Karpas-422 (cell line): ENCODE results near the gene ERCC2. TPM values are rescaled to one million over a fixed set of nuclear protein-coding genes. Genes with fewer than 3 reads are reported as not detected.

Experiments
- DNase-seq: peaks from one replicate; pipeline ENCODE4 v3.0.0-alpha.2; 2015
- H2AFZ ChIP-seq: fragments of 200-600 bp; sonication (generic); 2 replicates; pipeline ENCODE4 v1.6.1; 2014; ENCODE audit warnings: antibody characterized with exemption, low read length, mixed read lengths
- H3K27ac ChIP-seq: fragments of 200-600 bp; sonication (generic); 2 replicates; pipeline ENCODE4 v1.5.1; 2014; ENCODE audit warnings: mild to moderate bottlenecking, low read length, moderate library complexity
- H3K27me3 ChIP-seq: fragments of 200-600 bp; sonication (generic); 2 replicates; pipeline ENCODE4 v1.6.1; 2014; ENCODE audit warnings: low read length, mixed read lengths
- H3K36me3 ChIP-seq: fragments of 200-600 bp; sonication (generic); 2 replicates; pipeline ENCODE4 v1.6.1; 2014; ENCODE audit warnings: low read length, mixed read lengths; ENCODE audit not compliant: insufficient read depth
- H3K4me1 ChIP-seq: fragments of 200-600 bp; sonication (generic); 2 replicates; pipeline ENCODE4 v1.6.1; 2014; ENCODE audit warnings: mild to moderate bottlenecking, low read length, mixed read lengths
- H3K4me2 ChIP-seq: fragments of 200-600 bp; sonication (generic); 2 replicates; pipeline ENCODE4 v1.6.1; 2014; ENCODE audit warnings: low read length, low read depth, mild to moderate bottlenecking; ENCODE audit not compliant: poor library complexity, severe bottlenecking
- H3K4me3 ChIP-seq: fragments of 200-600 bp; sonication (generic); 2 replicates; pipeline ENCODE4 v1.5.1; 2014; ENCODE audit warnings: mild to moderate bottlenecking, antibody characterized with exemption, low read length, mixed read lengths
- H3K79me2 ChIP-seq: fragments of 200-600 bp; sonication (generic); 2 replicates; pipeline ENCODE4 v1.6.1; 2014; ENCODE audit warnings: mild to moderate bottlenecking, low read length, mixed read lengths
- H3K9ac ChIP-seq: fragments of 200-600 bp; sonication (generic); 2 replicates; pipeline ENCODE4 v1.6.0; 2014; ENCODE audit warnings: low read length
- H3K9me2 ChIP-seq: fragments of 200-600 bp; sonication (generic), shearing (Covaris generic); replicated peaks from 2 replicates; pipeline ENCODE4 v1.6.0; 2014; ENCODE audit warnings: mild to moderate bottlenecking, low read length, moderate library complexity; ENCODE audit not compliant: insufficient read depth
- H3K9me3 ChIP-seq: fragments of 300-700, 200-600 bp; sonication (generic); 2 replicates; pipeline ENCODE4 v1.6.1; 2014; ENCODE audit warnings: low read length, mixed read lengths
- H4K20me1 ChIP-seq: fragments of 200-600 bp; sonication (generic); 2 replicates; pipeline ENCODE4 v1.6.1; 2014; ENCODE audit warnings: mild to moderate bottlenecking, antibody characterized with exemption, low read length, low read depth; ENCODE audit not compliant: insufficient read depth
- total RNA-seq: library from RNA; depleted of rRNA; stranded (reverse); fragments of >200 nt; shearing (Covaris generic); gene quantifications from 2 replicates; pipeline ENCODE4 v1.2.3, GENCODE V29; 2014; ENCODE audit warnings: low replicate concordance; rRNA removed

The ERCC2 gene
- total RNA-seq, 1 experiment from 2014 or later: 23.4 TPM

DNA sequence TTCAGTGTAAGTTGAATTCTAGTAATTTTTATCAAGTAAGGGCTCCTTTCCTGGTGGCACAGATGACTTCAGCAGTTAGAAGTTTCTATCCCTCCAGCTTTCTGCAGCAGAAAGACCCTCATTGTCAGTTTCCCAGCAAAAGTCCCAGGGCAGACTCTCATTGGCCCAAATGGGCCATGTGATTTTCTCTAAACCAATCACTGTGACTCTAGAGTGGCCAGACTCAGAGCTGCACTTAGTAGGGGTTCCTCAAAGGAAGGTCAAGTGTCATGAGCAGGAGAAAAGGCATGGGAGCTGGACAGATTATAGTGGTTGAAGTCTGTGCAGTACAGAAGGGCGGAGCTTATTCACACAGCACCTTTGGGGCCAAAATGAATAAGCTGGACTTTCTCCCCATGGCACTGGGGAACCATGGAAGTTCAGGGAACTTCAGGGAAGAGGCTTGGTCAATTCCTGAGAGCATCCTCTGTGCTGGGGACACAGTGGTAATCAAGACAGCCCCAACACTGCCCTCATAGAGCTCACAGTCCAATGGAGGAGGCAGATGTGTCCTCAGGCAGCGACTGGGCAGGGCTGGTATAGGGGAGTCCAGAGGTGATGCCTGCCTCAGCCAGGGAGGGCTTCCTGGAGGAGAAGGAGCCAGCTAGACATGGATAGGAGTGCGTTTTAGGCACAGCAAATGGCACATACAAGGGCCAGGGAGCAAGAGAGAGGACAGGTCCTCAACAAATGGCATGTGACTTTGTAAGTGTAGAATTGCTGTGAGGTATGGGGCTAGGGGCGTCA is 66.0 kb downstream of the ERCC2 start:
- H3K4me2 ChIP-seq: no peak overlapping the region
- H4K20me1 ChIP-seq: no peaks in the 10 kb centered on the region
- no peaks in the 10 kb centered on the region for H3K9me3 ChIP-seq
- H2AFZ ChIP-seq: no peak overlapping the region
- H3K27me3 ChIP-seq: no peaks in the 10 kb centered on the region
- no peaks in the 10 kb centered on the region; the same call in 1 of the 2 replicates for H3K36me3 ChIP-seq
- no peak overlapping the region for H3K4me3 ChIP-seq
- no peaks in the 10 kb centered on the region for H3K9me2 ChIP-seq
- no peaks in the 10 kb centered on the region for H3K4me1 ChIP-seq
- H3K79me2 ChIP-seq: no peaks in the 10 kb centered on the region
- no peak for DNase-seq
- H3K27ac ChIP-seq: no peak overlapping the region
- no peak overlapping the region for H3K9ac ChIP-seq

- Histone ChIP-seq H3K9ac (no peak overlapping the region), H3K79me2 (no peaks in the 10 kb centered on the region), H3K27ac (no peak overlapping the region), H3K4me3 (no peak overlapping the region), H3K9me3 (no peaks in the 10 kb centered on the region), H3K4me1 (no peaks in the 10 kb centered on the region), H3K27me3 (no peaks in the 10 kb centered on the region), H3K36me3 (no peaks in the 10 kb centered on the region; the same call in 1 of the 2 replicates), H4K20me1 (no peaks in the 10 kb centered on the region), H3K9me2 (no peaks in the 10 kb centered on the region), H2AFZ (no peak overlapping the region), H3K4me2 (no peak overlapping the region)
- DNase-seq: no peak
These were observed 66.9 kb downstream of the ERCC2 start for GRCh38 chr19:45303269-45304060.

- Histone ChIP-seq H3K9ac (no peak overlapping the region), H3K9me2 (no peaks in the 10 kb centered on the region)
- no peak for DNase-seq
These were observed 68.0 kb downstream of the ERCC2 start for GRCh38 chr19:45302416-45302815.

More at GRCh38 chr19:45302416-45302815, 68.0 kb downstream of the ERCC2 start:
- Histone ChIP-seq H4K20me1 (no peaks in the 10 kb centered on the region), H3K4me1 (no peaks in the 10 kb centered on the region), H3K9me3 (no peaks in the 10 kb centered on the region), H2AFZ (no peak overlapping the region), H3K36me3 (no peaks in the 10 kb centered on the region; the same call in 1 of the 2 replicates), H3K27me3 (no peaks in the 10 kb centered on the region), H3K4me2 (no peak overlapping the region), H3K4me3 (no peak overlapping the region), H3K79me2 (no peaks in the 10 kb centered on the region), H3K27ac (no peak overlapping the region)

Other genes starting within 250 kb of the ERCC2 start
- gene NKPD1, start 209.6 kb downstream of the ERCC2 start, total RNA-seq: 1.2 TPM in 1 of 2 replicates, not detected in the other
- gene TRAPPC6A, start 192.3 kb downstream of the ERCC2 start, total RNA-seq: 32.2 and 62.8 TPM in 2 replicates
- gene BLOC1S3, start 191.8 kb downstream of the ERCC2 start, total RNA-seq: 4.4 and 8.5 TPM in 2 replicates
- not detected in 2 replicates for gene EXOC3L2, start 125.2 kb downstream of the ERCC2 start, total RNA-seq
- gene MARK4, start 119.3 kb downstream of the ERCC2 start, total RNA-seq: 17.9 and 20.2 TPM in 2 replicates
- not detected in 2 replicates for gene CKM, start 47.7 kb downstream of the ERCC2 start, total RNA-seq
- gene KLC3, start 29.8 kb downstream of the ERCC2 start, total RNA-seq: not detected in 2 replicates
- 1.0 and 1.1 TPM in 2 replicates for gene PPP1R13L, start 34.5 kb upstream of the ERCC2 start, total RNA-seq
- gene POLR1G, start 36.1 kb upstream of the ERCC2 start, total RNA-seq: 6.6 and 10.5 TPM in 2 replicates
- gene ERCC1, start 53.3 kb upstream of the ERCC2 start, total RNA-seq: 121 and 175 TPM in 2 replicates
- 2.5 and 4.0 TPM in 2 replicates for gene FOSB, start 97.4 kb upstream of the ERCC2 start, total RNA-seq
- gene RTN2, start 126.5 kb upstream of the ERCC2 start, total RNA-seq: 3.1 and 4.6 TPM in 2 replicates
- 0.71 and 8.0 TPM in 2 replicates for gene PPM1N, start 127.9 kb upstream of the ERCC2 start, total RNA-seq
- gene VASP, start 136.9 kb upstream of the ERCC2 start, total RNA-seq: 77.9 and 97.9 TPM in 2 replicates
- 4.7 and 4.8 TPM in 2 replicates for gene OPA3, start 214.2 kb upstream of the ERCC2 start, total RNA-seq
- 0.26 and 0.83 TPM in 2 replicates for gene GPR4, start 231.6 kb upstream of the ERCC2 start, total RNA-seq